ENCODE results near the gene DOK7.
"Not testable (repeated sequence)": the region's sequence is repeated elsewhere in the genome, so short reads cannot be mapped to it uniquely, and the experiment has no call there.

The DOK7 gene

GRCh38 chr4:3444351-3445110 lies 18.6 kb upstream of the DOK7 start:
- DNase-seq = no peak

DNA sequence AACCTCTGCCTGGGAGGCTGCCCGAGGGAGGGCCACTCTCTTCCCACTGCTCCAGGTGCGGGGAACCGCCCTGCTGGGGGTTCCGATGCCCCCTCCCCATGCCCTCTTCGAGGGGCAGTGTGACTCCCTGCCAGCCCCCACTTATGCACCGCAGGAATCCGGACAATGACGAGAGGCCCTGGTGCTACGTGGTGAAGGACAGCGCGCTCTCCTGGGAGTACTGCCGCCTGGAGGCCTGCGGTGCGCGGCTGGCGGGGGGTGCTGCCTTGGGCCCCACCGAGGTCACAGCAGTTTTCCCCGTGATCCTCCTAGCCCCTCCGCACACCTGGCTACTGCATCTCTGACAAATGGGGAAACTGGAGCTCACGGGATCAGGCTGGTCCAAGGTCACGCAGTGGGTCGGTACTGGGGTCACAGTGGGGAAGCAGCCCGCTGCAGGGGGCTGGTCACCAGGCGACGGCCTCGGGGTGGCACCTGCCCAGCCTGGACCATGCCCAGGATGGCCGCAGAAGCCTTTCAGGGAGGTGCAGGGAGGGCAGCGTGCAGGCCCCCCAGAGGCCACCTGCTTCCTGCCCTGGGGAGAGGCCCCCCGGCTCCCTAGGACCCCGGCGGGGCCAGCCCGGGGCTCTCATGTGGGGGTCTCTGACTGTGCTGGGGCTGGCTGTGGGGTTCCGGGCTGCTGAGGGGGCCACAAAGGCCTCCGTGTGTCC lies 17.8 kb upstream of the DOK7 start:
- DNase-seq = no peak

DNA sequence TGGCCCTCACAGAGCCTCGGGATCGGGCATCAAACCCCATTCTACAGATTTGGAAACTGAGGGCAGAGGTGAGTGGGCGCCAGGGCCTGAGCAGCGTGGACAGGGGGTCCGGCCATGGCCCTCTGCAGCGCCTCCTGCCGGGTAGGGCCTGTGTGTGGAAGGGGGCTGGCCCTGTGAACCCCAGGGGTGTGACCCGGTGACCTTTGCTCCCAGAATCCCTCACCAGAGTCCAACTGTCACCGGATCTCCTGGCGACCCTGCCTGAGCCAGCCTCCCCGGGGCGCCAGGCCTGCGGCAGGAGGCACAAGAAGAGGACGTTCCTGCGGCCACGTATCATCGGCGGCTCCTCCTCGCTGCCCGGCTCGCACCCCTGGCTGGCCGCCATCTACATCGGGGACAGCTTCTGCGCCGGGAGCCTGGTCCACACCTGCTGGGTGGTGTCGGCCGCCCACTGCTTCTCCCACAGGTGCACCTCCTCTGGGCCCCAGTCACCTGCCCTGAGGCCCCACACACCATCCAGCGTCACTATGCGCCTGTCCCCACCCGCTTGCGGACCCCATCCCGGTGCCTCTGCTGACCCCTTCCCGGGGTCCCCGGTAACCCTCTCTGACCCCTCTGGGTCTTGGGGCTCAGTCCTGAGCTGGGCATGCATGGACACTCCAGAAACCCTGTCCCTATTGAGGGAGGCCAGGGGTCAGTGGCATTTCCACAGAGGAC lies 17.1 kb upstream of the DOK7 start:
- DNase-seq = no peak

DNA sequence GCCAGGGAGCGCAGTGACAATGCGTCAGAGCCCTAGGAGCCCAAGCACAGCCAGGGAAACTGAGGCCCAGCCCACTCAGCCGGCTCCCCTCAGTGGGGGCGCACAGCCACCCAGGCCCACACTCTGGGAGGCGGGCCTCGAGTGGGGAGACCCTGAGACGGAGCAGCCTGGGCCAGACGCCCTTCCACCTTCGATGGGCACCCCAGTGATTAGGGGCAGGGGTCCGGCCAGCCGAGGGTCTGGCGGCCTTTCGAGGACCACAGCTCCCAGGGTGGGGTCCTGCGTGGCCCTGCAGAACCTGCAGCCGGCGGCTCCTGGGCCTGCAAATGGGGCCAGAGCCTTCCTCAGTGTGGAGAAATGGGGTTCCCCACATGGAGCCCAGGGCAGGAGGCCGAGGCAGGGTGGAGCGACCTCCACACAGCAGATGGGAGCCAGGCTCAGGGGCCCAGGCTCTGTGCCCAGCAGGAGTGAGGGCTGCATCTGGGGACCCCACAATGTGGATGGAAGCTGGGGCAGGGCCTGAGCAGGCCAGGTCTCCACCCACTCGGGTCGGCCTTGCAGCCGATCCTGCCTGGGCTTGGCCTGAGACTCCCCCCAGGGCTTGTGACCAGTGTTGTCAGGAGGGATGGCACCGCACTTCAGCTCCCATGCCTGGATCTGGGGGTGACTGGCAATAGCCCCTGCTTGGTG lies 16.3 kb upstream of the DOK7 start:
- no peak for DNase-seq

GRCh38 chr4:3447431-3448395 lies 15.4 kb upstream of the DOK7 start:
- no peak for DNase-seq

- DNase-seq = no peak
Observed at GRCh38 chr4:3449047-3449573, 14.0 kb upstream of the DOK7 start.

DNA sequence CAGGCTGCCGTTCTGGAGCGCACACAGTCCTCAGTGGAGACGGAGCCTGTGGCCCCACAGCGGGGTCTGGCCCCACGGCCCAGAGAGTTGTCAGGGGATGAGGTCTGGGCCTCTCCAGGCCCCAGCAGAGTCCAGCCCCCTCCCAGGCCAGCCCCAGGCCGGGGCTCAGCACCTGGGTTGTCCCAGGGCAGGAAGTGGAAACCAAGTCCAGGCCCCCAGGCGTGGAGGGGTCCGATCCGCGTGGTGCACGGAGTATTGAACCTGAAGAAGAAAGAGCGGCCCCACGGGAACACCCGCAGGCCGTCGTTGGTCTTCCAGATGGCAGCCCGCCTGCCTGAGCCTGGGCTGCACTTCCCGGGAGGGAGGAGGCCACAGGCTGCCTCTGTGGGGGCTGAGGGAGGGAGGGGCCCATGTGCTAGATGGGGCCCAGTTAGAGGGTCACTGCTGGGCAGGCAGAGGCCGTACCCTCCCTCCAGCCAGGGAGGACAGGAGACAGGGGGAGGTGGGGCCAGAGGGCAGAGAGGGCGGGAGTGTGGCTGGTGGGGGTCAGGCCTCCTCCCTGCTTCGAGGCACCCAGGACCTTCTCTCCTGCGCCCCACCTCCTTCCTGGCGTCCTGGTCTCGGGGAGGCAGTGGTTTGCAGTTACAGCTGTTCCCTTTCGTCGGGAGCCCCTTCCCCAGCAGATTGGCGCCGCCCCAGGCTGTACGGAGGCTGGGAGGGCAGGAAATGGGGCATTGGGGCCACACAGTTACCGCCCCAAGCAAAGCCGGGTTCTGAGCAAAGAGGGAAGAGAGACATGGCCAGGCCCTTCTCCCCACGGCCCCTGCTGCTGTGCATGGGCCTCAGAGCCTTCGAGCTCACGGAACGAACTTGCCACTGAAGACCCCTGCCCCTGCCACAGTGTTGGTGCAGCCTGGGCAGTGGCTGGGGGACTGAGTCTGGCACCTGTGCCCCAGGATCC lies 13.3 kb upstream of the DOK7 start:
- no peak for DNase-seq

GRCh38 chr4:3450643-3451042 lies 12.5 kb upstream of the DOK7 start:
- DNase-seq = no peak

DNA sequence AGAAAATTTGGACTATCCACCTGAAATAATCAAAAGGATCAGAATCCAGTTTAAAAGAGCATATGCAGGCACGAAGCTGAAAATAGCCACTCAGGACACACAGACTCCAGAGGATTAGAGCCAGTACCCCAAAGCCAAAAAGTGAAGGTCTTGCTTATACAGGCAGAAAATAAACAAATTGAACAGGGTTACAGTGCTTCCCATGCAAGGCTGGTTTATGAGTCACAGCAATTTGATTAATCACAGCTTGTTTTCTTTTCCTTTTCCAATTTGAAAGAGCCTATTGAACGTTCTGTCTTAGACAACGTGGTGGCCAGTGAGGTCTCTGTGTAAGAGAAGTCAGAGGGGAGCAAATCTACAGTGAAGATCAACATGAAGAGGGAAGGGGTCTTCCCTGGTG lies 11.2 kb upstream of the DOK7 start:
- DNase-seq = no peak

DNA sequence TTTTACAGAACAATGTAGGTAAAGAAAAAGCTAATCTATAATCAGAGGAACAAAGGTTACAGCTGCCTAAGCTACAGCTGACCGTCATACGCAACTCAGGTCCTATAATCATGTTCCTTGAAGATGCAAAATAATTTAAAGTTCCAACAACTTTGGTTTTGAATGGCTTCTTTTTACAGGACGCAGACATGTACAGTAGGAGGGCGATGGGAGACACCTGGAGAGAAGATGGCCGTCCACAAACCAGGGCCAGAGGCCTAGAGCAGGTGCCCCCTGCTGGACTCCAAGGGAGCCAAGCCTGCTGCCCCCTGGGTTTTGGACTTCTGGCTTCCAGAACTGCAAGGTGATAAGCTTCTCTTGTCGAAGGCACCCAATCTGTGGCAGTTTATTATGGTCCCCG lies 10.7 kb upstream of the DOK7 start:
- no peak for DNase-seq

DNA sequence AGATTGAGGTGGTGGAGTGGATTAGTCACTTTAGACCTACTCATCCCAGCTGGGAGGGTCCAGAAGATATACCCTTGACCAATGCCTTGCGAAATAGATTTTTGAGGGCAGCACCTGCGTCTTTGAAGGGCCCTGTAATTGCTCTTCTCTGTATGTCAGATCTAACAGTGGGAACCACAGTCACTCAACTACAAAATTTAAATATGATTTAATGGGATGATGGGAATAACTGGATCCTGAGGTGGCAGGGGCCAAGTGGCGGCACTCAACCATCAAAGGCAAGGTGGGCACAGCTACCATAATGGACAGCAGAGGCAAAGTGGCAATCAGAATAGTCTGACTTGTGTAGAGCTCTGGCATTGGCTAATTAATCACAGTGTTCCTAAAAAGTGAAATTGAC lies 7.5 kb upstream of the DOK7 start:
- DNase-seq = not testable (repeated sequence)

GRCh38 chr4:3458371-3458770 lies 4.7 kb upstream of the DOK7 start:
- no peak for DNase-seq

DNA sequence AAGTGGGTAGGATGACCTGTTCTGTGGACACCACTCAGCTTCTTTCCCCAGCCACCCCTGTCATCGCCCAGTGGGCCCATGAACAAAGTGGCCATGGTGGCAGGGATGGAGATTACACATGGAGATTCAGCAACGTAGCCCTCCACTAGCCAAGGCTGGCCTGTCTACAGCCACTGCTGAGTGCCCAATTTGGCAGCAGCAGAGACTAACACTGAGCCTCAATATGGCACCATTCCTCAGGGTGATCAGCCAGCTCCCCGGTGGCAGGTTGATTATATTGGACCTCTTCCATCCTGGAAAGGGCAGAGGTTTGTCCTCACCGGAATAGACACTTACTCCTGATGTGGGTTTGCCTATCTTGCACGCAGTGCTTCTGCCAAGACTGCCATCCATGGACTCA lies 4.0 kb upstream of the DOK7 start:
- not testable (repeated sequence) for DNase-seq

DNA sequence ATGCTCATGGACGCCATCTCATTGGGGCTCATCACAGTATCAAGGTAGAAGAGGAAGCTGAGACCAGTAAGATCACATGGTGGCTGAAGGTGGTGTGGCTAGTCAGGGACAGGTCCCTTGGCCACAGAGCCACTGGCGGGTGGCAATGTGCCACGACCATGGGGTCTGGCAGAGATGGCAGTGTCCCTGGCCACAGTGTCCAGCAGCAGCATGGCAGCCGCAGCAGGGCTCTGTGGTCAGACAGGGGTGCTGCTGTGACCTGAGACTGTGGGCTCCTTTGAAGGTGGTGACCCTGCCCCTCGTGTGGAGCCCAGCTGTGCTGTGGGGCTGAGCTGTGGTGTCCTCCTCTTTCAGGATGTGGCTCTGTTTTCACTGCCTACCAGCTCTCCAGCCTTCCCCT lies 2.2 kb upstream of the DOK7 start:
- no peak for DNase-seq

DNA sequence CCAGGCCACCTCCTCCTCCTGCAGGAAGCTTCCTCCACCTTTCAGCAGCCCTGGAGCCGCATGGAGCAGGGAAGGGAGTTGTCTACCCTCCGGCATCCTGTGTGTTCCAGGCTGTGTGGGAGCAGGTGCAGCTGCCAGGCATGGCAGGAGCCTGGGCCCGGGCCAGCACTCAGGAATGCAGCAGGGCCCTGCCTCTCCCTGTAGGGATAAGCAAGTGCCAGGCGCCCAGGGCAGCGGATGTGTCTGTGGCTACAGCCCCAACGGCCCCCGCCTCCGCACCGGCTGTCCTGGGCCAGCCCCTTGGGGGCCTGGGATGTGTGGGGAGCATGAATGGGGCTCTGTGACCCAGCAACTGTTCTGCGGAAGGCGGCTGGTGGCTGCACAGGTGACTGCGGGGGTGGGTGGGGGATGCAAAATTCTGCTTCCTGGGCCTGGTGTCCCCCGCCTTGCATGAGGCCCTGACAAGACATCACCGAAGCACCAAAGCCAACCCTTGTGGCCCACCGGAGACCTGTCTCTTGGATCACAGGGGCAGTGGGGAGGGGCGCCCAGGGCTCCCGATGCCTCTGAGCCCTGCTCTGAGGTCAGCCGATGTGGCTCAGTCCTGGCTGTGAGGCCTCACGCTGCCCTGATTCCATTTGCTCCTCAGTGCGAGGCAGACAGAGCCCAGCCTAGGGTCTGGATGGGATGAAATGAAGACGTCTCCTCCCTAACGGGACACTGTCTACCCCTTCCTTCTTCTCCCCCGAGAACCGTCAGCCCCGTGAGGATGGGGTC lies 1.4 kb upstream of the DOK7 start:
- DNase-seq = no peak

DNA sequence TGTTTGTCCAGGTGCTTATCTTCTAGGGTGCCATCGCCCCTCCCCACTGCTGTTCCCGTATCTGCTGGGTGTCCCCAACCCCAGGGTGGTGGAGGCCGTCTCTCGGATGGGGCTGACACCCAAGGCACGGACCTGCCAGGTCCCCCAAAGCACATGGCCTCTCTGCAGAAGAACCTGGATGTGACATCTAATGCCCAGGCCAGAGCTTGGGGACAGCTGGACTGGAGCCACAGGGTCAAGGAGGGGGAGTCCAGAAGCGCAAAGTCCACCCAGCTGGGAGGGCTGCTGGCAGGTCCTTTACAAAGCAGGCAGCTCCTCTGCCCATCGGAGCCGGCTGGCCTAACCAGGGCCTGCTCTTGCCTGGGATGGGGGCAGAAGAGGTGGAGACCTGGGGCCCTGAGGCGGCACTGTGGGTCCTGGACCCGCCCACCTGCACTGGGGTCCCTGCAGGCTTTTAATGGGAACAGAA lies 751 bp upstream of the DOK7 start:
- DNase-seq = no peak

DNA sequence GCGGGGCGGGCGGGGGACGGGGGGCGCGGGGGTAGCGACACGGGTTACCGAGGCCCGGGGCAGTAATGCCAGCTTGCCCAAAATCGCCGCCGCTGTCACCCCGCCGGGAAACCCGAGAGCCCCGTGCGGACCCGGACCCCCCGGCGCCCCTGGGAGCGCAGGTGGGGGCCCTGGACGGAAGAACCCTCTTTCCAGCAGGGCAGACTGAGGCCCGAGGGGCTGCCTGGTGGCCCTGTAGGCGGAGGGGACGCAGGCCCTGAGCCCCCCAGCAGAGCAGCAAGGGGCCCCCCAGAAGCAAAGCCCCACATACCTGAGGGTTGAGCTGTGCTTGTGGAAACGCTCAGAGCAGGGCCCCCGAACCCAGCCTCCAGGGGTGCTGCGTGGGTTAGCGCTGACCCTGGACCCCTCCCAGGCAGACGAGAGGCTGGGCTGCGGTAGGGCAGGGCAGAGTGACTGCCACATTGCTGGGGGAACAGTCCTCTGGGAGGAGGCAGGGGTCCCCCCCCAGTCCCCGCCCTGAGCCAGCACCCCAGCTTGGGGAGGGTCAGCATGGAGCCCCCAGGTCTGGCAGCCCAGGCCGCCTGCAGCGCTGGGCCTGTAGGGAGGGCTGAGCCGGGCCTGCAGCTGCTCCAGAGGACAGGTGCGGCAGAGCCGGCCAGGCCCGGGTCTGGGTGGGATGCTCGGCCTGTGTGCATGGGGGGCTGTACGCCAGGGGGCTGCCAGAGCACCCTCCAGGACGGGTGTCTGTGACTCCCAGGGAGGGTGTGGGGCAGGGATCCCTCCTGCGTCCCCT lies 646 bp downstream of the DOK7 start:
- no peak for DNase-seq

DNA sequence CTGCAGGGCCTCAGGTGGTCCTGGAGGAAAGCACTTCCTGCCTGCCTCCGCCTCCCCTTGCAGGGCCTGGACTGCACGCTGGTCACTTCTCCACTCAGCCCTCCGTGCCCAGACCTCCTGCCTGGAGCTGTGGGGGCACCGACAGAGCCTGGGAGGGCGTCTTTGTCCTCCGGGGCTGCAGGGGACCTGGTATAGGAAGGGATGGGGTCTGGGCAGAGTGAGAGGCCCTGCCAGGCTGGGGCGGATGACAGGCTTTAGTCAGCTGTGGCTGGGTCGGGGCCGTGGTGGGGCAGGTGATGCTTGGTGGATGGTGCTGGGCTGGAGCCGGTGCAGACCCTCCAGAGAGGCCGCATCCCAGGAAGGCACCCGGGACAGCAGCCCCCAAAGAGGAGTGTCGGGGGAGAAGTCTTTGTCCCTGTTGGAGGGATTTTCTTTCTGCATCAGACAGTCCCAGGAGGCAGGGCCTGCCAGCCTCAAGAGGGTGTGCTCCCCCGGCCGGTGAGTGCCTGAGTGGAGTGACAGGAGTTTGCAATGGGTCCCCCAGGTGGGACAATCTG lies 1.3 kb downstream of the DOK7 start:
- no peak for DNase-seq
